Neutrophil (primary cell): ENCODE results near the gene NDUFB7.

ENCODE experiments used
- H3K27ac ChIP-seq: fragments of 200-600 bp; sonication (generic); 2 replicates; pipeline ENCODE4 v1.5.1; 2016; ENCODE audit warnings: mild to moderate bottlenecking, moderate library complexity
- H3K27me3 ChIP-seq: fragments of 200-600 bp; sonication (generic); 2 replicates; pipeline ENCODE4 v1.6.0; 2016; ENCODE audit warnings: mild to moderate bottlenecking
- H3K36me3 ChIP-seq: fragments of 200-600 bp; sonication (generic); 2 replicates; pipeline ENCODE4 v1.5.1; 2017
- H3K4me1 ChIP-seq, 2 experiments: fragments of 200-600 bp in 1 of 2; sonication (generic) in 1 of 2; 1 replicate in 1 of 2; 2 replicates in 1 of 2; pipeline versions ENCODE4 v1.5.1 to v1.6.1; 2013 to 2016; ENCODE audit warnings: low read depth in 1 of 2, low read length in 1 of 2, mild to moderate bottlenecking in 1 of 2, moderate library complexity in 1 of 2; ENCODE audit not compliant: control insufficient read depth in 1 of 2, insufficient read depth in 1 of 2
- H3K4me3 ChIP-seq, 2 experiments: fragments of 200-600 bp in 1 of 2; sonication (generic) in 1 of 2; 1 replicate in 1 of 2; 2 replicates in 1 of 2; pipeline ENCODE4 v1.5.1; 2013 to 2016; ENCODE audit warnings: low read depth in 1 of 2, low read length in 1 of 2, mild to moderate bottlenecking in 1 of 2, moderate library complexity in 1 of 2
- H3K9me3 ChIP-seq: fragments of 200-600 bp; sonication (generic); 2 replicates; pipeline ENCODE4 v1.5.1; 2016
- TF ChIP-seq, protein P1 (sequence below): fragments of 200-600 bp; sonication (generic); IDR thresholded peaks from 2 replicates; pipeline ENCODE4 v1.5.1; 2016; ENCODE audit warnings: antibody characterized with exemption

NDUFB7 gene

GRCh38 chr19:14536926-14537692, 34.8 kb downstream of the NDUFB7 start:
- Histone ChIP-seq H3K36me3 (no peaks in the 10 kb centered on the region), H3K4me3 (peak overlapping the region in 1 of 2 experiments; percentile 49), H3K27ac (peak overlapping the region; percentile 35), H3K27me3 (no peaks in the 10 kb centered on the region), H3K9me3 (no peaks in the 10 kb centered on the region), H3K4me1 (peaks cover 10 to 13% of the 10 kb centered on the region in 2 experiments)
- TF ChIP-seq, protein P1, sequence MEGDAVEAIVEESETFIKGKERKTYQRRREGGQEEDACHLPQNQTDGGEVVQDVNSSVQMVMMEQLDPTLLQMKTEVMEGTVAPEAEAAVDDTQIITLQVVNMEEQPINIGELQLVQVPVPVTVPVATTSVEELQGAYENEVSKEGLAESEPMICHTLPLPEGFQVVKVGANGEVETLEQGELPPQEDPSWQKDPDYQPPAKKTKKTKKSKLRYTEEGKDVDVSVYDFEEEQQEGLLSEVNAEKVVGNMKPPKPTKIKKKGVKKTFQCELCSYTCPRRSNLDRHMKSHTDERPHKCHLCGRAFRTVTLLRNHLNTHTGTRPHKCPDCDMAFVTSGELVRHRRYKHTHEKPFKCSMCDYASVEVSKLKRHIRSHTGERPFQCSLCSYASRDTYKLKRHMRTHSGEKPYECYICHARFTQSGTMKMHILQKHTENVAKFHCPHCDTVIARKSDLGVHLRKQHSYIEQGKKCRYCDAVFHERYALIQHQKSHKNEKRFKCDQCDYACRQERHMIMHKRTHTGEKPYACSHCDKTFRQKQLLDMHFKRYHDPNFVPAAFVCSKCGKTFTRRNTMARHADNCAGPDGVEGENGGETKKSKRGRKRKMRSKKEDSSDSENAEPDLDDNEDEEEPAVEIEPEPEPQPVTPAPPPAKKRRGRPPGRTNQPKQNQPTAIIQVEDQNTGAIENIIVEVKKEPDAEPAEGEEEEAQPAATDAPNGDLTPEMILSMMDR: no peak

- Histone ChIP-seq H3K27me3 (no peaks in the 10 kb centered on the region), H3K27ac (no peak overlapping the region), H3K4me3 (no peak overlapping the region), H3K4me1 (peaks cover 30 to 33% of the 10 kb centered on the region in 2 experiments), H3K9me3 (no peaks in the 10 kb centered on the region), H3K36me3 (no peaks in the 10 kb centered on the region)
- TF ChIP-seq, protein P1: no peak
Observed at GRCh38 chr19:14533450-14533849, 38.4 kb downstream of the NDUFB7 start.

- H3K27ac ChIP-seq: peak overlapping the region; percentile 88
- no peaks in the 10 kb centered on the region for H3K9me3 ChIP-seq
- TF ChIP-seq, protein P1: no peak
- no peaks in the 10 kb centered on the region for H3K27me3 ChIP-seq
- peak overlapping the region; percentile 67 to 92 for H3K4me3 ChIP-seq
- no peaks in the 10 kb centered on the region for H3K36me3 ChIP-seq
- peaks cover 25 to 33% of the 10 kb centered on the region in 2 experiments for H3K4me1 ChIP-seq
Observed at GRCh38 chr19:14530506-14530905, 41.4 kb downstream of the NDUFB7 start.

- TF ChIP-seq, protein P1: no peak
- H3K4me3 ChIP-seq: peak overlapping the region; percentile 67 to 92
- H3K4me1 ChIP-seq: peaks cover 25 to 33% of the 10 kb centered on the region in 2 experiments
Observed at GRCh38 chr19:14530005-14530348, 41.9 kb downstream of the NDUFB7 start.

DNA sequence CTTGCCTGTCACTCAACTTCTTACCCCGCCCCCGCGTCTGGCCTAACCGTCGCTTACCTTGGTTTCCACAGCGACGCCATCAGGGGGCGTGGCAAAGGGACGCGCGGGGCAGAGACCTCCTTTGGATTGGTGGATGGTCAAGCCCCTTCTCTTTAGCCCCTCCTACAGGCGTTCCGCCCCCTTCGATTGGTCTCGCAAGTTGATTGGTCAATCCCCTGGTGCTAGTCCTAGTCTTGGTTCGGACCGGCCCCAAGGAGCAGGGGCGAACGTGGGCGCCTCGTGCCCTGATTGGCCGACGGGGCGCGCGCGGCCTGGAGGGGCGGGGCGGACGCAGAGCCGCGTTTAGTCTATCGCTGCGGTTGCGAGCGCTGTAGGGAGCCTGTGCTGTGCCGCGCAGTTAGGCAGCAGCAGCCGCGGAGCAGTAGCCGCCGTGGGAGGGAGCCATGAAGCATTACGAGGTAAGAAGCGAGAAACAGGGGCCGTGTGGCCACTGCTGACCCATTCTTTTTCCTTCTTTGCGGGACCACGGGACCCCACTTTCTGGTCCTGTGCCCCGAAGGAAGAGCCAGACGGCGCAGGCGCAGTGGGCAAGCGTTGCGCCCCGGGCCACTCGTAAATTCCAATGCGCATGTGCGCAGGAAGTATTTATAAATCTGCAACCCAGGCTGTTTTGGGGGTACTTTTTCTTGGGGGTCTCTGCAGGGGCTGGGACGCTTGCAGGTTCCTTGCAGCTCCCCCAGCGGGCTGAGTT, 42.4 kb downstream of the NDUFB7 start, which contains the start of gene TECR:
TSS of gene TECR (plus strand) at position 341 of the 751 bp plus-strand sequence. CDS start at position 444, 103 bp downstream.
- Histone ChIP-seq H3K36me3 (no peaks in the 10 kb centered on the region), H3K4me3 (peak within 1 kb of the TSS; percentile 67 to 92), H3K27me3 (no peaks in the 10 kb centered on the region), H3K9me3 (no peaks in the 10 kb centered on the region), H3K4me1 (peaks cover 25 to 33% of the 10 kb centered on the region in 2 experiments), H3K27ac (peak within 1 kb of the TSS; percentile 88)
- TF ChIP-seq, protein P1: peak; percentile 49

More at GRCh38 chr19:14530005-14530348, 41.9 kb downstream of the NDUFB7 start:
- H3K9me3 ChIP-seq: no peaks in the 10 kb centered on the region
- H3K27me3 ChIP-seq: no peaks in the 10 kb centered on the region
- peak overlapping the region; percentile 88 for H3K27ac ChIP-seq
- H3K36me3 ChIP-seq: no peaks in the 10 kb centered on the region
